ENCODE results near the gene ZNF653.

ZNF653 gene

GRCh38 chr19:11513946-11514345 is 8.3 kb upstream of the ZNF653 start:
- DNase-seq (ENCODE audit: low read depth, low spot score), result no peak

DNA sequence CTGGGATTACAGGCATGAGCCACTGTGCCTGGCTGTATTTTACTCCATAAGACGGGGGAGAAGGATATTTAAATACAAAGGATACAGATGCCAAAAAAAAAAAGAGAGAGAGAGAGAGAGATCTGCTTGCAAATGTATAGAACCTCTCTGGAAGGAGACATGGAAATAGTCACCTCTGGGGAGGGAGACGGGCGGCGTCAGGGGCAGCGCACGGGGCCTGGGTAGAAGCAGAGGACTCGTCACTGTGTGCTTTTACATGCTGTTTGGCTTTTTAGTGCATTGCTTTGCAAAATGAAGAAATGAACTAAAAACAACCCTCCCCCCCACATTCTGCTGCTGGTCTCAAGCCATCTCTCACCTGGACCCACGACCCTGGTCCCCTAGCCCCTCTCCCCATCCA is 4.8 kb upstream of the ZNF653 start:
- DNase-seq (ENCODE audit: low read depth, low spot score), result no peak

DNA sequence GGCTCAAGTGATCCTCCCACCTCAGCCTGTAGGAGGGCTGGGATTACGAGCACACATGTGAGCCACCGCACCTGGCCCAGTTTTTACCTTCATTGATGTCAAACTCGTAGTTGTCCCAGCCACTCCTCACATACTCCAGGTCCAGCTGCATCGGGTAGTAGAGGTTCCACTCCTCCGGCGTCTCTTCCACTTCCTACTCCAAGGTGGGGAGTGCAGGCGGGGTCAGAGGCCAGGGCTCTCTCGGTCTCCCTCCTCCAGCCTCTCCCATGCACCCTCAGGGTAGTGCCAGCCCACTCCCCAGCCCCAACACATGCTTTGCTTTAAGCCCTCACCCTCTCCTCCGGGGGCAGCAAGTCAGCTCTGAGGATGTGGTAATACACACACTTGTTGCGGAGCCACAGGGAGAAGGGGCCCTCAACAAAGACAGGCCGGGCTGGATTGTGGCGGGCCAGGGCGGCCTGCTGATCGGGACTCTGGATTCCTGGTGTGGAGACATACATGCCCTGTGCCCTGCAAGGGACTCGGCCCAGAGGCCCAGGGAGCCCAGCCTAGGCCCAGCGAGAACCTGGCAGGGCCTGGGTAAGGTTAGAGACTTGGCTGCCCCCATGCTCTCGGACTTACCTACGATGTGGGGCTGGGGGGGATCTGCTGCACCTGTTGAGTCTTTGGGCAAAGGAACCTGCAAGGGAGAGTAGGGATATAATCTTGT is 1.9 kb upstream of the ZNF653 start:
- no peak for DNase-seq (ENCODE audit: low read depth, low spot score)

DNA sequence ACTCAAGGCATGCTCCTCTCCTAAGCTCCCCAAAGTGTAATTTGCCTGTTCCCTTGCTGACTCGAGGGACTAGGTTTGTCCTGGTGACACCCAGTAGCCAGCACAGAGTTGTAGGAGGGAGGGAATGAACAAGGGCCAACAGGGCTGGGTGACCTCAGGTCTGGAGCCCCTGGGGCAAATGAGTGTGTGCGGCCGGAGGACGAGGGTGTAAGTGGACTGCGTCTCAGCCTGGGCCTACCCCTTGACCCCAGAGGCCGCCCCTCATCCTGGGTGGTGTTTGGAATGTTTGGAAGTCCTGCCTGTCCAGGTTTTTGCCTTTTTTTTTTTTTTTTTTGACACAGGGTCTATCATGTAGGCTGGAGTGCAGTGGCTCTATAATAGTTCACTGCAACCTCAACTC is 1.3 kb upstream of the ZNF653 start:
- no peak for DNase-seq (ENCODE audit: low read depth, low spot score)

DNA sequence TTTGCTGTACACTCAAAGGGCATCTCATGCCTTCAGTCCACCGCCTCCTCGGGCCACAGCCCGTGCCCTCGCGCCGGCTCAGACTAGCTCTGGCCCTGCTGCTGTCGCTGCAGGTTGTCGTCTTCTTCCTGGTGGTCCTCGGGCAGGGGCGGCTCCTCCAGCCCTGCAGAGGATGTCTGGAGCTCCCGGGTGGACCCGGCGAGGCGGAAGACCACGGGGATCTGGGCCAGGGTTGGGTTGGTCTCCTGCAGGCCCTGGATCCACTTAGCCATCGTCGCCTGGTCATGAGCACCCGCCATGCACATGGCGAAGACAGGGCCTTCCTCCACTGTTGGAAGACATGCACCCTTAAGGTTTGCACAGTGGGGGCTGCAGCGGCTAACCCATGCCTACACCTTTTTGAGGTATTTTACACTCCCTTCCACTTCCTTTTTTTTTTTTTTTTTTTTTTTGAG is 489 bp upstream of the ZNF653 start:
- no peak for DNase-seq (ENCODE audit: low read depth, low spot score)

GRCh38 chr19:11505032-11505503 is 571 bp downstream of the ZNF653 start:
- peak; percentile 95 for DNase-seq (ENCODE audit: low read depth, low spot score)

GRCh38 chr19:11504502-11505031 is 1.1 kb downstream of the ZNF653 start:
- no peak for DNase-seq (ENCODE audit: low read depth, low spot score)

GRCh38 chr19:11499890-11500420 is 5.7 kb downstream of the ZNF653 start:
- DNase-seq (ENCODE audit: low read depth, low spot score), result no peak

GRCh38 chr19:11499220-11499726 is 6.4 kb downstream of the ZNF653 start:
- no peak for DNase-seq (ENCODE audit: low read depth, low spot score)

DNA sequence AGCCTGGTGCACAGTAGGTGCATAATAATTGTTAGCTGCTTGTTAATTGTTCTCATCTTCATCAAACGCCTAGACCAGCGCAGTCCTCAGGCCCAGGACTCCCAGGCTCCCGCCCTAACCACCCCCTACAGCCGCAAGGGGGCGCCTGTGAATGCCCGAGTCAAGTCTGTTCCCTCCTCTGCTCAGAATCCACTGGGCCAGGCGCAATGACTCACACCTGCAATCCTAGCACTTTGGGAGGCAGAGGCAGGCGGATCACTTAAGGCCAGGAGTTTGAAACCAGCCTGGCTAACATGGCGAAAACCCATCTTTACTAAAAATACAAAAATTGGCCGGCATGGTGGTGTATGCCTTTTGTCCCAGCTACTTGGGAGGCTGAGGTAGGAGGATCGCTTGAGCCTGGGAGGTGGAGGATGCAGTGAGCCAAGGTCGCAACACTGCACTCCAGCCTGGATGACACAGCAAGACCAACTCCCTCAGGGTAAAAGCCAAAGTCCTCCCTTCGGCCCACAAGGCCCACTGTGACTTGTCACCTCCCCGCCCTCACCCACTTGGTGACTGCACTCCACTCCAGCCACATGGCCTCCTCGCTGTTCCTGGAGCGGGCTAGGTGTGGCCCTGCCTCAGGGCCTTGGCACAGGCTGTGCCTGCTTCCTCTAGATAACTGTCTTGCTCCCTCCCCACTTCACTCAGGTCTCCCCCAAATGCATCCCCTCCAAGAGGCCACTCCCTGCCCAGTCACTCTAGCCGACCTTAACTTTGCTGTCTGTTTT is 9.1 kb downstream of the ZNF653 start:
- peak; percentile 27 for DNase-seq (ENCODE audit: low read depth, low spot score)

- no peak for DNase-seq (ENCODE audit: low read depth, low spot score)
Observed at GRCh38 chr19:11495885-11496284, 9.8 kb downstream of the ZNF653 start.

- no peak for DNase-seq (ENCODE audit: low read depth, low spot score)
Observed at GRCh38 chr19:11495481-11495880, 10.2 kb downstream of the ZNF653 start.

DNA sequence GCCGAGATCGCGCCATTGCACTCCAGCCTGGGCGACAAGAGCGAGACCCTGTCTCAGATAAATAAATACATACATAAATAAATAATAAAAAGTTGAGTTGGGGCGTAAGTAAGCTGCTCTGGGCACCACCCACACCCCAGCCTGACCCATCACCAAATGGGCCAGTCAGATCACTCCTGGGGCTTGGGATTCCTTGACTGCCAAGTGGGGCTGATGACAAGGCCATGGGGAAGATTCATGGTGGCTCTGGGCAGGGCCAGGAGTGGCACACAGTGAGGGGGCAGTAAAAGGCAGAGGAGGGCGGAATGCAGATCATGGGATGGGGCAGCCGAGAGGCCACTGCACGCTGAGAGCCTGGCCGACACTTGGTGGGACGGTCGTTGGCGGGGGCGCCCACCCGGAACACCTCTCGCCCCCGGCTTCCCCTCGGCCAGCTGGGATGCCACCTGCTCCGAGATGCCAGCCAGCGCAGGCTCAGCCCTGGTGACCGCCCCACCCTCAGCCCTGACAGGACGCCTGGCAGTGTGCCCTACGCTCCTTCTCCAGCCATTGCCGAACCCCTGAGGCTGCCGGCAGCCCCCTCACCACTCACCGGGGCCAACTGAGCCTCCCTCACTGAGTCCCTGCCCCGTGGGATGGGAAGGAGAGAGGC is 10.9 kb downstream of the ZNF653 start:
- no peak for DNase-seq (ENCODE audit: low read depth, low spot score)

- DNase-seq (ENCODE audit: low read depth, low spot score), result no peak
Observed at GRCh38 chr19:11489378-11489777, 16.3 kb downstream of the ZNF653 start.

DNA sequence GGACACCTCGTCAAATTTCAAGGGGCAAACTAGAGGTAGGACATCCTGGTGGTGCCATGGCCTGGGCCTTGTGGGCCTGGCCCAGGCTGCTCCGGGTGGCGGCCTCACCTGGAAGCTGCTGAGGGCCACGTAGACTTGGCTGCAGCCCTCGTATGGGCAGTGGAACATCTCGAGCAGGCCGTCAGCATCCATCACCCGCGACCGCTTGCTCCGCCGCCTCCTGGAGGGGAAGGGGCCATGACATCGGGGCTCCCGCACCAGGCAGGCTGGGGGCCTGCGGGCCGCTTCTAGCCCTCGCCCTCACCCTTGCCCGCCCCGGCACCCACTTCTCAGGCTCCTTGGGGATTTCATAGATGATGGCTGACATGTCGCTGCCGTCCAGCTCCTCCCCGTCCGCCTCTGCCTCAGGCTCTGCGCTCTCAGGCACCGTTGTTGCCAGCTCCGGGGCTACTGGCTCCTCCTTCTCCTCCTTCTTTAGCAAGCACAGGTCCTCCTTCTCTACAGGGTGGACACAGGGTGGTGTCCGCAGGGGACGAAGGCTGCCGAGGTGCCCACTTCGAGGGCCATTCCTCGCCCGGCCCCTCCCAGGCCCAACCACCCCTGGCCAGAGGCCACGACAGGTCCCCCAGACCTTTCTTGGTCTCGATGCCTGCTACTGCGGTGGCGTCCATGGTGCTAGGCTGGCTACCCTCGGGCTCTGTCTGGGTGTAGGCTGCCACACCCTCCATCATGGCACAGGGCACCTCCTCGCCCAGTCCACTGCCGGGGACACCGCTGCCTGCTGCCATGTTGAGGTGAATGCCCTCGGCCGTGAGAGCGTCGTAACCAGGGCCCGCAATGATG is 18.8 kb downstream of the ZNF653 start:
- DNase-seq (ENCODE audit: low read depth, low spot score), result no peak

DNA sequence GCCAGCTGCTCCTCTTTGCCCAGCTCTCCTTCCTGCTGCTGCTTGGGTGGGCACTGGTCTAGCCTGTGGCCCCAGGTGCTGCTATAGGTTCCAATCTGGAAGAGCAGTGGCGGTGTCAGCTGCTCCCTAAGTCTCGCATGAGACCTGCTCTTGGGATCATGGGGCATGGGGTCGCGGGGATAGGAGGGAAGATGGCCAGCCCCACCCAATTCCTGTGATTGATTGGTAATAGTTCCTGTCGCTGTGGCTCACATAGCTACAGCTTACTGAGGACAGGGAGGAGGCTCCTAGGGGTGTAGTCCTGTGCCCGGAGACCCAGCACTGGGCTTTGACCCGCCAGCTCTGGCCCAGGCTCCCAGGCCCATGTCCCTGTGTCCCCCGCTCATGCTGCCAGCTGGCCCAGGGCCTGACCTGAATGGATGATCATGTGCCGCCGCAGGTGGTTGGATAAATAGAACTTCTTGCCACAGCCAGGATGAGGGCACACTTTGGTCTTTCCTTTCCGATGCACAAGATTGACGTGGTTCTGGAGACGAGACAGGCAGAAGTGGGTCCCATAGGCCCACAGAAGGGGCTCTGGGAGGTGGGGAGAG is 20.3 kb downstream of the ZNF653 start:
- no peak for DNase-seq (ENCODE audit: low read depth, low spot score)

- no peak for DNase-seq (ENCODE audit: low read depth, low spot score)
Observed at GRCh38 chr19:11483366-11484111, 22.1 kb downstream of the ZNF653 start.

DNA sequence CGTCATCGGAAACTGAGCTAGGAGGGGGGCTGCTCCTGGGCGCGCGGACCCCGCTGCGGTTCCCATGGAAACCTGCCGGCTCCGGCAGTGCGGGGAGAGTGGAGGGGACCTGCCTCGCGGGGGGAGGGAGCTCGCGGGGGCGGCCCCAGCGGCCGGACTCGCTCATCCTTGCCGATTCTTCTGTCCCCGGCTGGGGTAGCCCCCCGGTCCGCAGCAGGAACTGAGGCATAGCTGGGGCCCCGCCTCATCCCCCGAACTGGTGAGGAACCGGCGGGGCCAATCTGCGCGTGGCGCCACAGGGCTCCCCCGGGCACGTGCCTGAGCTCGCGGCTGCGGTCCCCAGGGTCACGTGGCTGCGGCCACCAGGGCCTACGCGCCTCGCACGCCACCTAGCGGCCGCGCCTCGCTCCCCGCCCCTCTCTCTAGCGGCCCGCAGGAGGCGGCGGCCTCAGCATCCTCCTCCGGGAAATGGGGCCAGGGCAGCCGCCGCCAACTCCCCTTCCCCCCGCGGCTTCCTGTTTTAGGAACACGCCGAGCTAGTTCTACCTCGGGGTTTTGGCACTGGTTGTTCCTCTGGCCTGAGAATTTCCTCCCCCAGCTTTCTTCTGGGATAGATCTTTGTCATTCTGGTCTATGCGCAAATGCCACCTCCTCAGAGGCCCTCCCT is 23.1 kb downstream of the ZNF653 start:
- peak; percentile 62 for DNase-seq (ENCODE audit: low read depth, low spot score)

Data from activated naive CD8-positive, alpha-beta T cell treated with anti-CD3 and anti-CD28 coated beads, Interleukin-2, amount 50 U/mL, for 16 hours (primary cell).